ENCODE measurements around the gene MRM2. TPM values are rescaled to one million over a fixed set of nuclear protein-coding genes. Genes with fewer than 3 reads are reported as not detected.

Gene MRM2
- total RNA-seq, 1 donor from 2014 or later, result 16.7 TPM

DNA sequence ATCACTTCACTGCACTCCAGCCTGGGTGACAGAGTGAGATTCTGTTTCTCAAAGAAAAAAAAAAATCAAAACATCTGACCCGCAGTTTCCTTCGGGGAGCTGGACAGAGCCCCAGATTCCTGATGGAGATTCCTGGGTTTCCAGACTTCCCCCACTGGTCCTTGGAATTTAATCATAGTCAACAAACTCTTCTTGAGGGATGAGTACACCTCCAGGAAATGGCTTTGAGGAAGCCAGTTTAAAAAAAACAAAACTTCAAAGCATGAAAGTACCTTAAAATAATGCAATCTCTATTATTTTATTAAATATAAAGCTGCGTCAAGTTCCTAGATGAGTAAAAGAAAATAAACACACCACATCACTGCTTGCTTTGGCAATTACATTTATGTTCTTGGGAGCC is 8.1 kb downstream of the MRM2 start:
- H3K9ac ChIP-seq (ENCODE audit: low read depth in 1 of 3, low read length in 3 of 3), result no peak overlapping the region
- no peak overlapping the region for H3K4me3 ChIP-seq (ENCODE audit: low read length in 3 of 3)
- H3K36me3 ChIP-seq (ENCODE audit: control insufficient read depth in 3 of 3, insufficient read depth in 3 of 3, low read length in 3 of 3), result peaks cover 32 to 45% (median 38%) of the 10 kb centered on the region in 3 donors
- no peaks in the 10 kb centered on the region for H3K9me3 ChIP-seq (ENCODE audit: control insufficient read depth in 3 of 3, low read length in 3 of 3)
- no peak overlapping the region for H3K27ac ChIP-seq (ENCODE audit: low read depth, low read length)
- peaks cover 12 to 27% (median 27%) of the 10 kb centered on the region in 3 donors for H3K4me1 ChIP-seq (ENCODE audit: control insufficient read depth in 3 of 3, insufficient read depth in 3 of 3, low read length in 3 of 3)
- H3K27me3 ChIP-seq (ENCODE audit: control insufficient read depth in 3 of 3, insufficient read depth in 3 of 3, low read length in 3 of 3), result no peaks in the 10 kb centered on the region

- Histone ChIP-seq H3K9ac (ENCODE audit: low read depth in 1 of 3, low read length in 3 of 3) (peak within 1 kb of the TSS; percentile 83 to 87 (median 85)), H3K4me3 (ENCODE audit: low read length in 3 of 3) (peak within 1 kb of the TSS; percentile 76 to 94 (median 93)), H3K9me3 (ENCODE audit: control insufficient read depth in 3 of 3, low read length in 3 of 3) (no peaks in the 10 kb centered on the region), H3K27me3 (ENCODE audit: control insufficient read depth in 3 of 3, insufficient read depth in 3 of 3, low read length in 3 of 3) (no peaks in the 10 kb centered on the region), H3K36me3 (ENCODE audit: control insufficient read depth in 3 of 3, insufficient read depth in 3 of 3, low read length in 3 of 3) (peaks cover 27 to 39% (median 35%) of the 10 kb centered on the region in 3 donors), H3K27ac (ENCODE audit: low read depth, low read length) (peak within 1 kb of the TSS; percentile 51), H3K4me1 (ENCODE audit: control insufficient read depth in 3 of 3, insufficient read depth in 3 of 3, low read length in 3 of 3) (peaks cover 12 to 27% (median 27%) of the 10 kb centered on the region in 3 donors)
Observed at GRCh38 chr7:2232766-2233520, 9.1 kb downstream of the MRM2 start, which contains the start of gene MAD1L1. MAD1L1 (minus strand) TSS chr7:2232945; CDS start chr7:2230133, 2,812 bp downstream.

GRCh38 chr7:2231992-2232765 is 9.8 kb downstream of the MRM2 start:
- Histone ChIP-seq H3K36me3 (ENCODE audit: control insufficient read depth in 3 of 3, insufficient read depth in 3 of 3, low read length in 3 of 3) (peaks cover 23 to 32% (median 31%) of the 10 kb centered on the region in 3 donors), H3K9me3 (ENCODE audit: control insufficient read depth in 3 of 3, low read length in 3 of 3) (no peaks in the 10 kb centered on the region), H3K27ac (ENCODE audit: low read depth, low read length) (peak overlapping the region; percentile 51), H3K9ac (ENCODE audit: low read depth in 1 of 3, low read length in 3 of 3) (peak overlapping the region; percentile 83 to 87 (median 85)), H3K27me3 (ENCODE audit: control insufficient read depth in 3 of 3, insufficient read depth in 3 of 3, low read length in 3 of 3) (no peaks in the 10 kb centered on the region), H3K4me3 (ENCODE audit: low read length in 3 of 3) (peak overlapping the region; percentile 76 to 94 (median 93)), H3K4me1 (ENCODE audit: control insufficient read depth in 3 of 3, insufficient read depth in 3 of 3, low read length in 3 of 3) (peaks cover 12 to 27% (median 27%) of the 10 kb centered on the region in 3 donors)

- Histone ChIP-seq H3K36me3 (ENCODE audit: control insufficient read depth in 3 of 3, insufficient read depth in 3 of 3, low read length in 3 of 3) (peaks cover 21 to 30% (median 23%) of the 10 kb centered on the region in 3 donors), H3K4me3 (ENCODE audit: low read length in 3 of 3) (no peak overlapping the region), H3K9ac (ENCODE audit: low read depth in 1 of 3, low read length in 3 of 3) (no peak overlapping the region)
Observed at GRCh38 chr7:2230882-2231281, 11.1 kb downstream of the MRM2 start.

DNA sequence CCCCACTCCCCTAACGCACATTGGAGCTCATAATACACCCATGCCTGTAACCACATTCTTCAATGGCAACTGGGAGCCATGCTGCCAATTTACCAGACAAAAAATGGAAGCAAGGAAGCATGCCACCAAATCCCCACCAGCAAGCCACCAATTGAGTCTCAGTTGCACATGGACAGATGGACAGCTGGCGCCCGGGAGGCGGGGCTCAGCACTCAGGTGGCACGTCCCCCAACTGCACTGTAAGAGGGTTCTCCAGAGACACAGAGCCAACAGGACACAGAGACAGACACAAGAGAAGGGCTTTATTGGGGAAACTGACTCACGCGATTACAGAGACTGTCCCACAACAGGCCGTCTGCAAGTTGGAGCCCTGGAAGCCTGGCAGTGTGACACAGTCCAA is 11.8 kb downstream of the MRM2 start:
- H3K4me3 ChIP-seq (ENCODE audit: low read length in 3 of 3), result no peak overlapping the region
- no peaks in the 10 kb centered on the region for H3K9me3 ChIP-seq (ENCODE audit: control insufficient read depth in 3 of 3, low read length in 3 of 3)
- H3K36me3 ChIP-seq (ENCODE audit: control insufficient read depth in 3 of 3, insufficient read depth in 3 of 3, low read length in 3 of 3), result peaks cover 20 to 32% (median 22%) of the 10 kb centered on the region in 3 donors
- H3K4me1 ChIP-seq (ENCODE audit: control insufficient read depth in 3 of 3, insufficient read depth in 3 of 3, low read length in 3 of 3), result peaks cover 15 to 31% (median 30%) of the 10 kb centered on the region in 3 donors
- no peak overlapping the region for H3K27ac ChIP-seq (ENCODE audit: low read depth, low read length)
- H3K27me3 ChIP-seq (ENCODE audit: control insufficient read depth in 3 of 3, insufficient read depth in 3 of 3, low read length in 3 of 3), result no peaks in the 10 kb centered on the region
- H3K9ac ChIP-seq (ENCODE audit: low read depth in 1 of 3, low read length in 3 of 3), result no peak overlapping the region

More at GRCh38 chr7:2230882-2231281, 11.1 kb downstream of the MRM2 start:
- H3K27ac ChIP-seq (ENCODE audit: low read depth, low read length), result no peak overlapping the region
- H3K27me3 ChIP-seq (ENCODE audit: control insufficient read depth in 3 of 3, insufficient read depth in 3 of 3, low read length in 3 of 3), result no peaks in the 10 kb centered on the region
- peaks cover 12 to 27% (median 27%) of the 10 kb centered on the region in 3 donors for H3K4me1 ChIP-seq (ENCODE audit: control insufficient read depth in 3 of 3, insufficient read depth in 3 of 3, low read length in 3 of 3)
- no peaks in the 10 kb centered on the region for H3K9me3 ChIP-seq (ENCODE audit: control insufficient read depth in 3 of 3, low read length in 3 of 3)

- no peaks in the 10 kb centered on the region for H3K27me3 ChIP-seq (ENCODE audit: control insufficient read depth in 3 of 3, insufficient read depth in 3 of 3, low read length in 3 of 3)
- H3K36me3 ChIP-seq (ENCODE audit: control insufficient read depth in 3 of 3, insufficient read depth in 3 of 3, low read length in 3 of 3), result peaks cover 16 to 26% (median 17%) of the 10 kb centered on the region in 3 donors
- no peaks in the 10 kb centered on the region for H3K9me3 ChIP-seq (ENCODE audit: control insufficient read depth in 3 of 3, low read length in 3 of 3)
- H3K9ac ChIP-seq (ENCODE audit: low read depth in 1 of 3, low read length in 3 of 3), result no peak overlapping the region
- H3K4me3 ChIP-seq (ENCODE audit: low read length in 3 of 3), result no peak overlapping the region
- peaks cover 22 to 39% (median 37%) of the 10 kb centered on the region in 3 donors for H3K4me1 ChIP-seq (ENCODE audit: control insufficient read depth in 3 of 3, insufficient read depth in 3 of 3, low read length in 3 of 3)
- no peak overlapping the region for H3K27ac ChIP-seq (ENCODE audit: low read depth, low read length)
Observed at GRCh38 chr7:2229467-2229866, 12.5 kb downstream of the MRM2 start.

GRCh38 chr7:2228921-2229320 is 13.1 kb downstream of the MRM2 start:
- Histone ChIP-seq H3K27ac (ENCODE audit: low read depth, low read length) (no peak overlapping the region), H3K27me3 (ENCODE audit: control insufficient read depth in 3 of 3, insufficient read depth in 3 of 3, low read length in 3 of 3) (no peaks in the 10 kb centered on the region), H3K4me3 (ENCODE audit: low read length in 3 of 3) (no peak overlapping the region), H3K4me1 (ENCODE audit: control insufficient read depth in 3 of 3, insufficient read depth in 3 of 3, low read length in 3 of 3) (peaks cover 27 to 44% (median 43%) of the 10 kb centered on the region in 3 donors), H3K36me3 (ENCODE audit: control insufficient read depth in 3 of 3, insufficient read depth in 3 of 3, low read length in 3 of 3) (peaks cover 14 to 24% (median 17%) of the 10 kb centered on the region in 3 donors), H3K9ac (ENCODE audit: low read depth in 1 of 3, low read length in 3 of 3) (no peak overlapping the region), H3K9me3 (ENCODE audit: control insufficient read depth in 3 of 3, low read length in 3 of 3) (no peaks in the 10 kb centered on the region)

GRCh38 chr7:2227699-2228098 is 14.3 kb downstream of the MRM2 start:
- H3K27ac ChIP-seq (ENCODE audit: low read depth, low read length), result no peak overlapping the region
- H3K9me3 ChIP-seq (ENCODE audit: control insufficient read depth in 3 of 3, low read length in 3 of 3), result no peaks in the 10 kb centered on the region
- peaks cover 27 to 48% (median 42%) of the 10 kb centered on the region in 3 donors for H3K4me1 ChIP-seq (ENCODE audit: control insufficient read depth in 3 of 3, insufficient read depth in 3 of 3, low read length in 3 of 3)
- H3K4me3 ChIP-seq (ENCODE audit: low read length in 3 of 3), result no peak overlapping the region
- peaks cover 21 to 24% (median 21%) of the 10 kb centered on the region in 3 donors for H3K36me3 ChIP-seq (ENCODE audit: control insufficient read depth in 3 of 3, insufficient read depth in 3 of 3, low read length in 3 of 3)
- H3K27me3 ChIP-seq (ENCODE audit: control insufficient read depth in 3 of 3, insufficient read depth in 3 of 3, low read length in 3 of 3), result no peaks in the 10 kb centered on the region
- H3K9ac ChIP-seq (ENCODE audit: low read depth in 1 of 3, low read length in 3 of 3), result no peak overlapping the region

- Histone ChIP-seq H3K4me1 (ENCODE audit: control insufficient read depth in 3 of 3, insufficient read depth in 3 of 3, low read length in 3 of 3) (peaks cover 20 to 37% (median 30%) of the 10 kb centered on the region in 3 donors), H3K27me3 (ENCODE audit: control insufficient read depth in 3 of 3, insufficient read depth in 3 of 3, low read length in 3 of 3) (no peaks in the 10 kb centered on the region), H3K4me3 (ENCODE audit: low read length in 3 of 3) (no peak overlapping the region), H3K9me3 (ENCODE audit: control insufficient read depth in 3 of 3, low read length in 3 of 3) (no peaks in the 10 kb centered on the region), H3K9ac (ENCODE audit: low read depth in 1 of 3, low read length in 3 of 3) (peak overlapping the region in 1 of 3 donors; percentile 8), H3K36me3 (ENCODE audit: control insufficient read depth in 3 of 3, insufficient read depth in 3 of 3, low read length in 3 of 3) (peaks cover 29 to 34% (median 31%) of the 10 kb centered on the region in 3 donors), H3K27ac (ENCODE audit: low read depth, low read length) (no peak overlapping the region)
Observed at GRCh38 chr7:2225830-2226229, 16.2 kb downstream of the MRM2 start.
